GM12865 (cell line): ENCODE data around the gene ITGA2.
A peak's percentile ranks its signal among the peaks of the same experiment; 100 is the strongest.

ENCODE experiments used
- DNase-seq: peaks from one replicate; pipeline ENCODE4 v3.0.0; 2010; ENCODE audit warnings: low read depth
- H3K4me3 ChIP-seq: 2 replicates; pipeline ENCODE4 v1.5.1; 2011; ENCODE audit warnings: mild to moderate bottlenecking, low read depth, low read length, control low read depth
- CTCF ChIP-seq: IDR thresholded peaks from 2 replicates; pipeline ENCODE4 v1.5.1; 2011; ENCODE audit warnings: low read length, control low read depth, low read depth, inconsistent platforms; ENCODE audit not compliant: insufficient read depth; ENCODE audit errors: missing control alignments

ITGA2 gene

GRCh38 chr5:53090229-53090628 lies 101.1 kb downstream of the ITGA2 start:
- H3K4me3 ChIP-seq: no peak overlapping the region
- DNase-seq: no peak
- TF ChIP-seq CTCF: no peak

GRCh38 chr5:53091289-53091688 lies 102.1 kb downstream of the ITGA2 start:
- no peak overlapping the region for H3K4me3 ChIP-seq
- DNase-seq: no peak
- TF ChIP-seq CTCF: no peak

- no peak overlapping the region for H3K4me3 ChIP-seq
- no peak for TF ChIP-seq CTCF
- DNase-seq: no peak
Observed at GRCh38 chr5:53092242-53092641, 103.1 kb downstream of the ITGA2 start.

- no peak for DNase-seq
- no peak overlapping the region for H3K4me3 ChIP-seq
- TF ChIP-seq CTCF: no peak
Observed at GRCh38 chr5:53095217-53095616, 106.1 kb downstream of the ITGA2 start.

- peak; percentile 75 for TF ChIP-seq CTCF
- H3K4me3 ChIP-seq: no peak overlapping the region
- peak; percentile 72 for DNase-seq
Observed at GRCh38 chr5:53095931-53096525, 106.9 kb downstream of the ITGA2 start.

GRCh38 chr5:53099546-53099945 lies 110.4 kb downstream of the ITGA2 start:
- no peak for TF ChIP-seq CTCF
- no peak for DNase-seq
- no peak overlapping the region for H3K4me3 ChIP-seq

GRCh38 chr5:53100606-53101005 lies 111.5 kb downstream of the ITGA2 start:
- no peak for TF ChIP-seq CTCF
- DNase-seq: no peak
- no peak overlapping the region for H3K4me3 ChIP-seq
